PC-9 (cell line): ENCODE measurements around the gene CD302.

Experiments
- EZH2 ChIP-seq: fragments of 200-600 bp; sonication (generic); IDR thresholded peaks from 2 replicates; pipeline ENCODE4 v1.8.0; 2017; ENCODE audit warnings: antibody characterized with exemption, low read depth
- TF ChIP-seq, protein P1 (sequence below): fragments of 200-600 bp; sonication (generic); conservative IDR thresholded peaks from 2 replicates; pipeline ENCODE4 v1.6.1; 2017; ENCODE audit warnings: mixed run types, antibody characterized with exemption, mild to moderate bottlenecking, moderate library complexity

- TF ChIP-seq EZH2 = no peak
- TF ChIP-seq, protein P1, sequence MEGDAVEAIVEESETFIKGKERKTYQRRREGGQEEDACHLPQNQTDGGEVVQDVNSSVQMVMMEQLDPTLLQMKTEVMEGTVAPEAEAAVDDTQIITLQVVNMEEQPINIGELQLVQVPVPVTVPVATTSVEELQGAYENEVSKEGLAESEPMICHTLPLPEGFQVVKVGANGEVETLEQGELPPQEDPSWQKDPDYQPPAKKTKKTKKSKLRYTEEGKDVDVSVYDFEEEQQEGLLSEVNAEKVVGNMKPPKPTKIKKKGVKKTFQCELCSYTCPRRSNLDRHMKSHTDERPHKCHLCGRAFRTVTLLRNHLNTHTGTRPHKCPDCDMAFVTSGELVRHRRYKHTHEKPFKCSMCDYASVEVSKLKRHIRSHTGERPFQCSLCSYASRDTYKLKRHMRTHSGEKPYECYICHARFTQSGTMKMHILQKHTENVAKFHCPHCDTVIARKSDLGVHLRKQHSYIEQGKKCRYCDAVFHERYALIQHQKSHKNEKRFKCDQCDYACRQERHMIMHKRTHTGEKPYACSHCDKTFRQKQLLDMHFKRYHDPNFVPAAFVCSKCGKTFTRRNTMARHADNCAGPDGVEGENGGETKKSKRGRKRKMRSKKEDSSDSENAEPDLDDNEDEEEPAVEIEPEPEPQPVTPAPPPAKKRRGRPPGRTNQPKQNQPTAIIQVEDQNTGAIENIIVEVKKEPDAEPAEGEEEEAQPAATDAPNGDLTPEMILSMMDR = no peak
Observed at GRCh38 chr2:159742846-159743245, 55.2 kb downstream of the CD302 start.
